HG03439 (cell line): ENCODE results near the gene B9D2.
"Not testable (repeated sequence)": the region's sequence is repeated elsewhere in the genome, so short reads cannot be mapped to it uniquely, and the experiment has no call there.

Experiments used
- ATAC-seq: cut with Tn5 transposase; IDR thresholded peaks from one replicate; pipeline ENCODE4 v1.9.1; 2021; ENCODE audit warnings: mild to moderate bottlenecking, moderate library complexity; ENCODE audit not compliant: unreplicated experiment

Gene B9D2, protein sequence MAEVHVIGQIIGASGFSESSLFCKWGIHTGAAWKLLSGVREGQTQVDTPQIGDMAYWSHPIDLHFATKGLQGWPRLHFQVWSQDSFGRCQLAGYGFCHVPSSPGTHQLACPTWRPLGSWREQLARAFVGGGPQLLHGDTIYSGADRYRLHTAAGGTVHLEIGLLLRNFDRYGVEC

DNA sequence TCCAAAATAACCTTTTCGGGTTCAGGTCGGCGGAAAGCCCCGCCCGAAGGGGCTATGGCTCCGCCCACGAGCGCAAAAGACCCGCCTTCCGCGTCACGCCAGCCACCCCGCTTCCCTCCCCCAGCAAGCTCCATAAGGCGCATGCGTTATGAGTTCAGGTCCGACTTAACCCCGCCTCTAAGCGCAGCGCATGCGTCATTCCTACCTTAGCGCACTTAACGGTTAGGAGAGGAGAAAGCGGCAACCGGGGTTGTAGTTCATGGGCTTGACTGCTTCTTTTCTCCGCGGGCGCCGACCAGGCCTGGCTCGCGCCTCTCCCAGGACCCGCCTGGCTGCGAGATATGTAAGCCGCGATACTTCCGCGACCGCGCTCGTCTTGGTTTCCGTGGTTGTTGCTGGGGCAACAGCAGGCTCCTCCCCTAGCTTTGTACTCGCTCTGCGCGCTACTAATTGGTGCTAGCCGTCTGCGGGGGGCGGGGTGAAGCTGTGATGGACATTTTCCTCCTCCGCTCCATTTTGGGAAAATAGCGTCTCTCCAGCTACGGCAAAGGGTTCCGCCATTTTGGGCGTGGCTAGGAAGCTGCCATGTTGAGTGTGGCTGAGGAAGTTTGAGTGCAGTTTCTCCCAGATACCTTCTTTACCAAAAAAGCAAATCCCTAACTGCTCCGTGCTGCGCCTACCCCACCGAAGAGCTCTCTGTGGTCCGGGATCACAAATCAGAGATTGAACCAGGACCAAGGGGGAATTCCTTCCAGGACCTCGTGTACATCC is at the start of gene B9D2:
B9D2 (minus strand) TSS at position 397 of the 771 bp plus-strand sequence. CDS start 630 bp downstream, outside the sequence.
- ATAC-seq: peak; percentile 86

GRCh38 chr19:41412953-41413352 is 49.0 kb upstream of the B9D2 start:
- no peak for ATAC-seq

DNA sequence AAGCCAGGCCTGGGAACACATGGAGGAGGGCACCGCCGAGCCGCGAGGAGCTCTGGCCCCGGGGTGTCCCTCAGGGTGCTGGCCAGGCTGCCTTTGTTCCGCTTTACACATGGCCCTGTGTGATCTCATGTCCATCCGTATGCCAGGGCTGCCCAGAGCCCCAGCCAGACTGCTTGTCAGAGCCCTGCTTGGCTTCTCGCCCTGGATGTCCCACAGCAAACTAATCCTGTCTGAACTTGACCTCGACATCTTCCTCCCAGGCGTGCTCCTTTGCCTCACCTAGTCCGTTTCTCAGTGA is 48.0 kb upstream of the B9D2 start:
- ATAC-seq: no peak

- ATAC-seq: no peak
Measured at GRCh38 chr19:41411100-41411967, 47.4 kb upstream of the B9D2 start.

GRCh38 chr19:41410336-41411054 is 46.5 kb upstream of the B9D2 start:
- no peak for ATAC-seq

- ATAC-seq: no peak
Measured at GRCh38 chr19:41409288-41409687, 45.3 kb upstream of the B9D2 start.

GRCh38 chr19:41408846-41409245 is 44.9 kb upstream of the B9D2 start:
- ATAC-seq: not testable (repeated sequence)

GRCh38 chr19:41408256-41408655 is 44.3 kb upstream of the B9D2 start:
- ATAC-seq: no peak

DNA sequence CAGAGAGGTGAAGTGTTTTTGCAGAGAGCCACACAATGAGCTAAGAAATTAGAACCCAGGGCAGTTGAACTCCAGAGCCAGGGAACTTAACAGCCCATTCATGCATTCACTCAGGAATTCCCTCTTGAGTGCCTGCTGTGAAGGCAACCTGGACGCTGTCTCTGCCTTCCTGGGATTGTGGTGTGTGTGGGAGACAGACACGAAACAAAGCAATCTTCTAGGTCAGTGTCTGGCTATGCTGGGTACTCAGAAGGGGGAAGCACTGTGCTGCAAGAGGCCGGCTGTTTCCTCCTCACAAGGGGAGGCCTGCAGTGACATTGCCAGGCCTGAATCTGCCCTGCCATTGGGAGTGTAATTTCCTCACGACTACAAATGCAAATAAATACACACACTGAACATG is 43.3 kb upstream of the B9D2 start:
- no peak for ATAC-seq

- ATAC-seq: no peak
Measured at GRCh38 chr19:41405776-41406175, 41.8 kb upstream of the B9D2 start.

- no peak for ATAC-seq
Measured at GRCh38 chr19:41403181-41403970, 39.4 kb upstream of the B9D2 start.

DNA sequence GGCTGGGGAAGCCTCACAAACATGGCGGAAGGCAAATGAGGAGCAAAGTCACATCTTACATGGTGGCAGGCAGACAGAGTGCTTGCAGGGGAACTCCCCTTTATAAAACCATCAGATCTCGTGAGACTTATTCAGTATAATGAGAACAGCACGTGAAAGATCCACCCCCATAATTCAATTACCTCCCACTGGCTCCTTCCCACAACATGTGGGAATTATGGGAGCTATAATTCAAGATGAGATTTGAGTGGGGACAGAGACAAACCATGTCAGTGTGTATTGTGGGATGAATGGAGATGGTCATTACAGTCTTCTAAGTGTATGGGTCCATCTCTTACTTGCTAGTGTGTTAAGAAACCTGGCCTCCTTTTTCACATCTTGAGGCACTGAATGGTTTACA is 38.1 kb upstream of the B9D2 start:
- ATAC-seq: no peak

GRCh38 chr19:41401483-41401882 is 37.5 kb upstream of the B9D2 start:
- ATAC-seq: no peak

DNA sequence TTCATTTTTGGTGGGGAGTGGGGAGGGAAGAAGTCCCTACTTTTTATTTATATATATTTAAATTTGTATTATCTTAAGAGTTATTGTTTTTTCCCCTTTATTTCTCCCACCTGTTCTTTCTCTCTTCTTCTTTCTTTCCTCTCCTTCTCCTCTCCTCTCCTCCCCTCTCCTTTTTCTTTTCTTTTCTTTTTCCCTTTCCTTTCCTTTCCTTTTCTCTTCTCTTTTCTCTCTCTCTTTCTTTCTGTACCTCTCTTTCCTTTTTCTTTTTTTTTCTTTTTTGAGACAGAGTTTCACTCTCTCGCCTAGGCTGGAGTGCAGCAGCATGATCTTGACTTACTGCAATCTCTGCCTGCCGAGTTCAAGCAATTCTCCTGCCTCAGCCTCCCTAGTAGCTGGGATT is 35.6 kb upstream of the B9D2 start:
- ATAC-seq: no peak

DNA sequence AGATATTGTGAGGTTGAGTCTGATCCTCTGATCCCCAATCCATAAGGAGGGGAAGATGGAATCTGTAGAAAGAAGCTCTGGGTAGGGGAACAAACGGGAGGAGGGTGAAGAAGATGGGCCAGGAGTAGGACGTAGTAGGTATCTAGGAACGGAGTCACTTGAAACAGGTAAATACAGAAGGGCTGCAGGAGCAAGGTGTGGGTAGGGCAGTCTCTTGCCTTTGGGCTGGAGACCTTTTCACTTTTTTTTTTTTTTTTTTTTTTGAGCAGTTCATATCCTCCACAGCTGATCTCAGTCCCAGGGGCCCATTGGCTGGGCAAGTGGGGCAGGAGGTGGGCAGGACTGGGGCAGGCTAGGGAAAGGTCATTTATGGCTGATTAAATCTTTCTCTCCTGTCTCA is 35.1 kb upstream of the B9D2 start:
- ATAC-seq: no peak

GRCh38 chr19:41398598-41398997 is 34.6 kb upstream of the B9D2 start:
- no peak for ATAC-seq

- ATAC-seq: no peak
Measured at GRCh38 chr19:41398050-41398418, 34.1 kb upstream of the B9D2 start.

DNA sequence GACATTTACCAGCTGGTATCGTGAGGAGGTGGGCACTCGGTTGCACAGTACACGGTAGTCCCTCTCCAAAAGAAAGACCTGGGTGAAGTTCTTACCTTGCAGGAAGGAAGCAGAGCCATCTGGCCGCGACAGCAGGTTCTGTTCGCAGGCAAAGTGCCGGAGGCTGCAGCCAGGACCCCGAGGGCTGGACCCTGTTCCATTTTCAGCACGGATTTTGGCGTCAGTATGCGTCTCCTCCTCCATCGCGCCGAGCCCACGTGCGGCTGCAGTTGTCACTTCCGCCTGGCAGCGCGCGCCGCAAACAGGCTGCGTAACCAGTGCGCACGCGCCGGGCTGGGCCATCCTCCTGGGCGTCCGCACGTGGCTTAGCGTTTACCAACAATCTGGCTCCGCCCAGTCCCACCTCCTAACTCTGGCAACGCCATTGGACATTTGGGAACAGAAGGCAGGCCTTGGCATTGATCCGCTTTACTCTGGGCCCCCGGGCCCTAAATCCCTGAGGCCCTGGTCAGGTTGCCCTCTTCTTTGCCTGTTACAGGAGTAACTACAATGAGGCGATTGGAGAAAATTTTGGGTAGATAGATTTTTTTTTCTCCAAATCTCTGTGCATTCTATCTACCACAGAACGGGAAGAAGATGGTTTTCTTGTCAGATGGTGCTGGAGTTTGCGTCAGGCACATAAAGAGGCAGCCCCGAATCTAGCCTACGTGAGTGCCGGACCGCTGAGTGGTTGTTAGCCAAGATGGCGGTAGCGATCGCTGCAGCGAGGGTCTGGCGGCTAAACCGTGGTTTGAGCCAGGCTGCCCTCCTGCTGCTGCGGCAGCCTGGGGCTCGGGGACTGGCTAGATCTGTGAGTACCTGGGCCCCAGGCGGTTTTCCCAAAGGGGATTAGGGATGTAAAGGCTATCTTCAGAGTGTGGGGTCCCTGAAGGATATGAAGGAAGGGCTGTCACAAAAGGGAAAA is 33.4 kb upstream of the B9D2 start, which contains the start of the genes BCKDHA and EXOSC5:
BCKDHA (plus strand) TSS at position 733 of the 964 bp plus-strand sequence; CDS start at position 743, 10 bp downstream.
EXOSC5 (minus strand) TSS at position 274 of the 964 bp plus-strand sequence; CDS start at position 243, 31 bp downstream.
- ATAC-seq: peak; percentile 88

DNA sequence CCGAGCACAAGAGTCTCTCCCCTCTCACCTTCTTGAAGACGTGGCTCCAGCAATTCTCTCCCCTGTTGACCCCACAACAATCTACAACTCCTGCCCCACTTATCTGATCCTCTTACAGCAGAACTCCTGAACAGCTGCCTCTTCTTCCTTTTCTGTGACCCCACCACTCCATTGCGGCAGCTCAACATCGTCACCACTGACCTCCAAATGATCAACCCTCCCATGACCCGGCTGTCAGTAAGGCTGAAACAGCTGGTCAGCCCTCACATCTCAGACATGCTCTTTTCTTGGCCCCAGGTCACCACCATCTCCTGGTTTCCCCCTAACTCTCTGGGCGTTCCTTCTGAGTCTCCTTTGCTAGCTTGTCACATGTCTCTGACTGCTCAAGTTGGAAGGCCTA is 31.4 kb upstream of the B9D2 start:
- no peak for ATAC-seq
